PC-9 (cell line): Measurements from ENCODE around the gene TAS1R1. TPM values are rescaled to one million over a fixed set of nuclear protein-coding genes. Genes with fewer than 3 reads are reported as not detected.

ENCODE experiments used
- BruUV-seq: library from RNA; stranded (reverse); fragments of 400-500 nt; replicated peaks from 2 replicates; lab custom pipeline; 2021; lab: Mats Ljungman, UMichigan
- CTCF ChIA-PET: fragments of 300-600 bp; sonication (Branson Sonifier 250); formaldehyde crosslinking; loops from one replicate; lab custom pipeline; 2022; ENCODE audit warnings: antibody characterized with exemption; lab: Charles Lee
- POLR2A ChIA-PET: fragments of 300-600 bp; sonication (Branson Sonifier 250); formaldehyde crosslinking; loops from one replicate; lab custom pipeline; 2022; ENCODE audit warnings: antibody characterized with exemption; ENCODE audit not compliant: unreplicated experiment; lab: Charles Lee
- DNase-seq, 2 experiments: peaks; one replicate each; pipeline versions ENCODE4 v3.0.0 to v3.0.0-alpha.2; 2015 to 2022; ENCODE audit warnings: mixed read lengths in 1 of 2
- H2AFZ ChIP-seq: fragments of 200-600 bp; sonication (generic); 2 replicates; pipeline ENCODE4 v1.8.1; 2017; ENCODE audit warnings: antibody characterized with exemption
- H3F3A ChIP-seq: fragments of 200-600 bp; sonication (generic); 2 replicates; pipeline ENCODE4 v1.8.1; 2017; ENCODE audit warnings: antibody characterized with exemption, mild to moderate bottlenecking, low read depth; ENCODE audit not compliant: insufficient read depth
- H3K27ac ChIP-seq: fragments of 200-600 bp; sonication (generic); 2 replicates; pipeline ENCODE4 v1.6.1; 2016; ENCODE audit warnings: mixed run types
- H3K27me3 ChIP-seq: fragments of 200-600 bp; sonication (generic); 2 replicates; pipeline ENCODE4 v1.6.1; 2016; ENCODE audit warnings: low read depth, mixed run types; ENCODE audit not compliant: insufficient read depth
- H3K36me3 ChIP-seq: fragments of 200-600 bp; sonication (generic); 2 replicates; pipeline ENCODE4 v1.6.1; 2016; ENCODE audit warnings: low read depth, mixed run types
- H3K4me1 ChIP-seq: fragments of 200-600 bp; sonication (generic); replicated peaks from 2 replicates; pipeline ENCODE4 v1.6.1; 2016; ENCODE audit warnings: mixed run types; ENCODE audit not compliant: insufficient read depth
- H3K4me2 ChIP-seq: fragments of 200-600 bp; sonication (generic); 2 replicates; pipeline ENCODE4 v1.6.1; 2017; ENCODE audit warnings: mixed run types
- H3K4me3 ChIP-seq: fragments of 200-600 bp; sonication (generic); 2 replicates; pipeline ENCODE4 v1.6.1; 2016; ENCODE audit warnings: mixed run types
- H3K79me2 ChIP-seq: fragments of 200-600 bp; sonication (generic); 2 replicates; pipeline ENCODE4 v1.6.1; 2017; ENCODE audit warnings: low read depth, mixed run types
- H3K9me2 ChIP-seq: fragments of 200-600 bp; sonication (generic); 2 replicates; pipeline ENCODE4 v1.8.1; 2017; ENCODE audit warnings: mild to moderate bottlenecking; ENCODE audit not compliant: insufficient read depth
- H3K9me3 ChIP-seq: fragments of 200-600 bp; sonication (generic); 2 replicates; pipeline ENCODE4 v1.8.1; 2016; ENCODE audit warnings: low read depth; ENCODE audit not compliant: insufficient read depth
- H4K20me1 ChIP-seq: fragments of 200-600 bp; sonication (generic); 2 replicates; pipeline ENCODE4 v1.8.1; 2017; ENCODE audit not compliant: insufficient read depth
- CTCF ChIP-seq: fragments of 200-600 bp; sonication (generic); conservative IDR thresholded peaks from 2 replicates; pipeline ENCODE4 v1.6.1; 2017; ENCODE audit warnings: mixed run types, antibody characterized with exemption, mild to moderate bottlenecking, moderate library complexity
- EZH2 ChIP-seq: fragments of 200-600 bp; sonication (generic); IDR thresholded peaks from 2 replicates; pipeline ENCODE4 v1.8.0; 2017; ENCODE audit warnings: antibody characterized with exemption, low read depth
- intact Hi-C: fragments of 100-400 bp; cut with micrococcal nuclease; formaldehyde crosslinking; loops from one replicate; pipeline ENCODE4 v1.10.0; 2022; ENCODE audit not compliant: unreplicated experiment
- total RNA-seq: library from RNA; stranded (reverse); gene quantifications from 2 replicates; pipeline ENCODE4 v1.2.3, GENCODE V29; 2021

TAS1R1 gene
- total RNA-seq, 1 experiment from 2014 or later = not detected

GRCh38 chr1:6530504-6531160 is 24.5 kb upstream of the TAS1R1 start:
- Histone ChIP-seq H3K4me3 (no peak overlapping the region), H3K36me3 (no peaks in the 10 kb centered on the region), H3K4me2 (no peak overlapping the region), H3K27ac (no peak overlapping the region), H2AFZ (no peak overlapping the region), H3K9me3 (no peaks in the 10 kb centered on the region), H3F3A (no peaks in the 10 kb centered on the region), H3K79me2 (no peaks in the 10 kb centered on the region), H3K27me3 (no peaks in the 10 kb centered on the region), H3K4me1 (no peaks in the 10 kb centered on the region), H3K9me2 (no peaks in the 10 kb centered on the region), H4K20me1 (no peaks in the 10 kb centered on the region)
- CTCF ChIA-PET = no interaction called here
- TF ChIP-seq EZH2 (no peak), CTCF (no peak)
- intact Hi-C loops = no loop called here
- BruUV-seq = no TSS peak
- DNase-seq = no peak
- POLR2A ChIA-PET = no interaction called here

- DNase-seq = no peak
- H3K4me2 ChIP-seq = no peak overlapping the region
- no peaks in the 10 kb centered on the region for H3K9me2 ChIP-seq
- ChIA-PET CTCF (no interaction called here), POLR2A (no interaction called here)
- H3K36me3 ChIP-seq = no peaks in the 10 kb centered on the region
- TF ChIP-seq EZH2 = no peak
- H4K20me1 ChIP-seq = no peaks in the 10 kb centered on the region
- no peaks in the 10 kb centered on the region for H3K79me2 ChIP-seq
- H3K4me1 ChIP-seq = no peaks in the 10 kb centered on the region
- no peak overlapping the region for H3K4me3 ChIP-seq
- intact Hi-C loops = no loop called here
- H2AFZ ChIP-seq = no peak overlapping the region
- BruUV-seq = no TSS peak
- no peaks in the 10 kb centered on the region for H3K9me3 ChIP-seq
- no peak overlapping the region for H3K27ac ChIP-seq
- H3F3A ChIP-seq = no peaks in the 10 kb centered on the region
- H3K27me3 ChIP-seq = no peaks in the 10 kb centered on the region
Measured at GRCh38 chr1:6531996-6532395, 23.1 kb upstream of the TAS1R1 start.

GRCh38 chr1:6534248-6534822 is 20.8 kb upstream of the TAS1R1 start:
- Histone ChIP-seq H3K27ac (no peak overlapping the region), H4K20me1 (no peaks in the 10 kb centered on the region), H3K4me2 (no peak overlapping the region), H3K4me1 (no peaks in the 10 kb centered on the region), H2AFZ (no peak overlapping the region), H3K27me3 (no peaks in the 10 kb centered on the region), H3K36me3 (no peaks in the 10 kb centered on the region), H3K9me3 (no peaks in the 10 kb centered on the region), H3K79me2 (no peaks in the 10 kb centered on the region), H3F3A (no peaks in the 10 kb centered on the region), H3K9me2 (no peaks in the 10 kb centered on the region), H3K4me3 (no peak overlapping the region)
- DNase-seq = no peak
- CTCF ChIA-PET = no interaction called here
- TF ChIP-seq EZH2 = no peak
- no peak for TF ChIP-seq CTCF
- BruUV-seq = no TSS peak
- POLR2A ChIA-PET = no interaction called here
- intact Hi-C loops = no loop called here
